Measurements from ENCODE around the gene AURKAIP1. TPM values are rescaled to one million over a fixed set of nuclear protein-coding genes. Genes with fewer than 3 reads are reported as not detected.

AURKAIP1 gene
- total and polyA plus RNA-seq, 2 of the 4 experiments (the other 2 are of a cell fraction) = 45.7 to 107 TPM

GRCh38 chr1:1361233-1361981 is 13.6 kb downstream of the AURKAIP1 start (continued):
- no peak for TF ChIP-seq CHD1 (IDR thresholded peaks at IDR 0.05; ENCODE audit: low read depth, low read length)

- H4K91ac ChIP-seq (ENCODE audit: insufficient read depth, low read depth, low read length) = peak overlapping the region; percentile 99
- H3K9me3 ChIP-seq (ENCODE audit: control insufficient read depth, insufficient read depth, low read length) = no peaks in the 10 kb centered on the region
- H3K4me3 ChIP-seq (ENCODE audit: insufficient read depth, low read depth, low read length) = no peak overlapping the region
- no peaks in the 10 kb centered on the region for H3K27me3 ChIP-seq (ENCODE audit: control insufficient read depth, insufficient read depth, low read length)
- H3K79me1 ChIP-seq (ENCODE audit: low read depth in 1 of 2, low read length in 2 of 2) = peaks cover 4 to 17% of the 10 kb centered on the region in 2 experiments; a peak in 3 of 4 replicates
- peak overlapping the region; percentile 88 for H4K5ac ChIP-seq (ENCODE audit: low read depth, low read length)
- peaks cover 13% of the 10 kb centered on the region for H3K9me1 ChIP-seq (ENCODE audit: insufficient read depth, low read length)
- peak overlapping the region; percentile 94 for H2AK9ac ChIP-seq (replicated peaks; ENCODE audit: low read depth, low read length, poor library complexity)
- peak overlapping the region; percentile 98 for H2BK5ac ChIP-seq (ENCODE audit: low read depth, low read length, poor library complexity, severe bottlenecking)
- peak overlapping the region; percentile 100 for H2AK5ac ChIP-seq (ENCODE audit: low read depth, low read length)
- peaks cover 4% of the 10 kb centered on the region; the same call in 1 of the 2 replicates for H3K36me3 ChIP-seq (ENCODE audit: control insufficient read depth, insufficient read depth, low read length)
- H3K4me1 ChIP-seq (ENCODE audit: control insufficient read depth, insufficient read depth, low read length) = peaks cover 31% of the 10 kb centered on the region
- peak overlapping the region; percentile 99 for H2BK120ac ChIP-seq (ENCODE audit: low read depth, low read length)
- POLR2A ChIA-PET (ENCODE audit: unreplicated experiment) = no interaction called here
- 36% methylated on average over 10 of the region's 20 CpGs; no CpG with 5 or more reads in 1 of the 2 experiments for WGBS, 2 experiments (ENCODE audit: extremely low coverage in 2 of 2, insufficient read length in 1 of 2)
- H3K9ac ChIP-seq (ENCODE audit: low read depth, low read length) = peak overlapping the region; percentile 41
- peak overlapping the region; percentile 67; the same call in 1 of the 2 replicates for H3K56ac ChIP-seq (ENCODE audit: extremely low read depth, insufficient read depth, low read length)
- in situ Hi-C loops (cut with MboI; ENCODE audit: low sequenced_read_pairs) = no loop called here
- BruUV-seq (replicated peaks) = no TSS peak
- dilution Hi-C loops (cut with HindIII; ENCODE audit: low sequenced_read_pairs, unreplicated experiment) = no loop called here
- CTCF ChIA-PET = no interaction called here
- peaks cover 12% of the 10 kb centered on the region for H4K20me1 ChIP-seq (ENCODE audit: insufficient read depth, low read length)
- peak overlapping the region; percentile 99 for H2BK15ac ChIP-seq (ENCODE audit: low read depth, low read length)
- peak; percentile 92 for TF ChIP-seq MAZ (IDR thresholded peaks at IDR 0.05; ENCODE audit: borderline replicate concordance, low read depth, low read length)
- peak; percentile 51; the same call in 1 of the 2 replicates for TF ChIP-seq CEBPB (IDR thresholded peaks at IDR 0.05; ENCODE audit: low read depth, low read length)
- peak; percentile 85 for TF ChIP-seq RCOR1 (IDR thresholded peaks at IDR 0.05; ENCODE audit: insufficient replicate concordance, low read length)
- TF ChIP-seq CHD1 (IDR thresholded peaks at IDR 0.05; ENCODE audit: low read depth, low read length) = no peak
- TF ChIP-seq MAFK (IDR thresholded peaks at IDR 0.05; ENCODE audit: low read depth, low read length) = no peak
- peak; percentile 81 for TF ChIP-seq FOS (IDR thresholded peaks at IDR 0.05; ENCODE audit: low read depth, low read length)
- TF ChIP-seq BHLHE40 (IDR thresholded peaks at IDR 0.05; ENCODE audit: low read depth, low read length) = peak; percentile 50
- TF ChIP-seq USF2 (IDR thresholded peaks at IDR 0.05; ENCODE audit: low read depth, low read length) = peak; percentile 70
- peak overlapping the region; percentile 84 to 99 for H4K8ac ChIP-seq (ENCODE audit: low read depth in 2 of 2, low read length in 2 of 2)
- peak overlapping the region; percentile 100 for H3K4ac ChIP-seq (ENCODE audit: low read depth, low read length)
- ATAC-seq (ENCODE audit: low read depth) = peak; percentile 61
- H2AFZ ChIP-seq (replicated peaks; ENCODE audit: low read length, poor library complexity) = peak overlapping the region; percentile 45
- H2BK20ac ChIP-seq (ENCODE audit: low read depth, low read length) = peak overlapping the region; percentile 99
- H3K27ac ChIP-seq (ENCODE audit: insufficient read depth, low read length) = peak overlapping the region; percentile 96
- H3K4me2 ChIP-seq (ENCODE audit: low read depth, low read length) = peak overlapping the region; percentile 71
- intact Hi-C loops (cut with micrococcal nuclease) = no loop called here
- H3K23ac ChIP-seq (ENCODE audit: low read depth, low read length) = peak overlapping the region; percentile 98
- H3K14ac ChIP-seq (replicated peaks; ENCODE audit: low read depth, low read length) = peak overlapping the region; percentile 98
- peak overlapping the region; percentile 92 for H3K18ac ChIP-seq (ENCODE audit: low read depth, low read length)
- DNase-seq = peak; percentile 93
Observed at GRCh38 chr1:1360506-1361169, 14.4 kb downstream of the AURKAIP1 start.
